Measurements from ENCODE around the gene CHM.
A peak's percentile ranks its signal among the peaks of the same experiment; 100 is the strongest.
"Not testable (repeated sequence)": the region's sequence is repeated elsewhere in the genome, so short reads cannot be mapped to it uniquely, and the experiment has no call there.

CHM gene

GRCh38 chrX:85928606-85929005, 118.8 kb downstream of the CHM start:
- DNase-seq (ENCODE audit: extremely low read depth, low read depth): no peak
- TF ChIP-seq, protein P1, sequence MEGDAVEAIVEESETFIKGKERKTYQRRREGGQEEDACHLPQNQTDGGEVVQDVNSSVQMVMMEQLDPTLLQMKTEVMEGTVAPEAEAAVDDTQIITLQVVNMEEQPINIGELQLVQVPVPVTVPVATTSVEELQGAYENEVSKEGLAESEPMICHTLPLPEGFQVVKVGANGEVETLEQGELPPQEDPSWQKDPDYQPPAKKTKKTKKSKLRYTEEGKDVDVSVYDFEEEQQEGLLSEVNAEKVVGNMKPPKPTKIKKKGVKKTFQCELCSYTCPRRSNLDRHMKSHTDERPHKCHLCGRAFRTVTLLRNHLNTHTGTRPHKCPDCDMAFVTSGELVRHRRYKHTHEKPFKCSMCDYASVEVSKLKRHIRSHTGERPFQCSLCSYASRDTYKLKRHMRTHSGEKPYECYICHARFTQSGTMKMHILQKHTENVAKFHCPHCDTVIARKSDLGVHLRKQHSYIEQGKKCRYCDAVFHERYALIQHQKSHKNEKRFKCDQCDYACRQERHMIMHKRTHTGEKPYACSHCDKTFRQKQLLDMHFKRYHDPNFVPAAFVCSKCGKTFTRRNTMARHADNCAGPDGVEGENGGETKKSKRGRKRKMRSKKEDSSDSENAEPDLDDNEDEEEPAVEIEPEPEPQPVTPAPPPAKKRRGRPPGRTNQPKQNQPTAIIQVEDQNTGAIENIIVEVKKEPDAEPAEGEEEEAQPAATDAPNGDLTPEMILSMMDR (IDR thresholded peaks at IDR 0.05; ENCODE audit: low read depth, low read length): no peak

DNA sequence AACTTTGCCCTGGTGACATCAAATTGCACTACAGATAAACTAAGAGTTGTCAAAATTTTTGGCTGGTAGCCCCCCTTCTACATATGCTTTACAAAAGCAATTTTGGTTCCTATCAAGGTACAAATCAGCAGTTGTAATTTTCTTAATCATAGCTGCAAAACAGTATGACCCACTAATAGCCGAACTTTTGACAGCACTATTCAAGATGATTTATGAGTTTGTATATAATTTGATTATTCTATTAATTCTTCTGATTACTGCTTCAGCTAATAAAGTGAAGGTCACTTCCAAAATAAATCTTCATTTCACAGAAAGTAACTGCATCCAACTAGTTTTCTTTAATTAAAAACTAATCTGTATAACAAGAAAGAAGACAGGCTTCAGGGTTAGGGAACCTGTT, 119.6 kb downstream of the CHM start:
- no peak for DNase-seq (ENCODE audit: extremely low read depth, low read depth)
- TF ChIP-seq, protein P1 (IDR thresholded peaks at IDR 0.05; ENCODE audit: low read depth, low read length): no peak

DNA sequence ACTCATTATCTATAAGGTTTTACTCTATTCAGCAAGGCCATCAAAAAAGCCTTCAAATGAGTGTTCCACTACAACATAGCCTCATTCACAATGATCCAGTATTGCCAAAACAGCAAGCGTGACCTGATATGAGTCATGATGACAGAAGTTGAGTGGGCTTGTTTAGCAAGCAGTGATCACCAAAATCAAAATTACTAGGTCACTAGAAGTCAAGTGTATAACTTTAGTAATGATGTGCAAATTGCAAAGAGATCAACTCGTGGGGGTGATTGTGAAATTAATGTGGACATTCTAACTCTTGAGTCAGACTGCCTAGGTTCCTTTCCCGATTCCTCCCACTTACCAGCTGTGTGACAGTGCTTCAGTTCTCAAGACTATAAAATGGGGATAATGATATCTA, 124.5 kb downstream of the CHM start:
- TF ChIP-seq, protein P1 (IDR thresholded peaks at IDR 0.05; ENCODE audit: low read depth, low read length): no peak
- DNase-seq (ENCODE audit: extremely low read depth, low read depth): peak; percentile 28

DNA sequence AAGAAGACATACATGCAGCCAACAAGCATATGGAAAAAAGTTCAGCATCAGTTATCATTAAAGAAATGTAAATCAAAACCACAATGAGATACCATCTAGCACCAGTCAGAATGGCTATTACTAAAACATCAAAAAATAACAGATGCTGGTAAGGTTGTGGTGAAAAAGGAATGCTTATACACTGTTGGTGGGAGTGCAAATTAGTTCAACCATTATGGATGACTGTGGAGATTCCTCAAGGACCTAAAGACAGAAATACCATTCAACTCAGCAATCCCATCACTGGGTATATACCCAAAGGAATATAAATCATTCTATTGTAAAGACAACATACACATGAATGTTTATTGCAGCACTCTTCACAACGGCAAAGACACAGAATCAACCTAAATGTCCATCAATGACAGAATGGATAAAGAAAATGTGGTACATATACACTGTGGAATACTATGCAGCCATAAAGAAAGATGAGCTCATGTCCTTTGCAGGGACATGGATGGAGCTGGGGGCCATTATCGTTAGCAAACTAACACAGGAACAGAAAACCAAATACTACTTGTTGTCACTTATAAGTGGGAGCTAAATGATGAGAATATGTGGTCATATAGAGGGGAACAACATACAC, 130.6 kb downstream of the CHM start:
- not testable (repeated sequence) for DNase-seq (ENCODE audit: extremely low read depth, low read depth)

DNA sequence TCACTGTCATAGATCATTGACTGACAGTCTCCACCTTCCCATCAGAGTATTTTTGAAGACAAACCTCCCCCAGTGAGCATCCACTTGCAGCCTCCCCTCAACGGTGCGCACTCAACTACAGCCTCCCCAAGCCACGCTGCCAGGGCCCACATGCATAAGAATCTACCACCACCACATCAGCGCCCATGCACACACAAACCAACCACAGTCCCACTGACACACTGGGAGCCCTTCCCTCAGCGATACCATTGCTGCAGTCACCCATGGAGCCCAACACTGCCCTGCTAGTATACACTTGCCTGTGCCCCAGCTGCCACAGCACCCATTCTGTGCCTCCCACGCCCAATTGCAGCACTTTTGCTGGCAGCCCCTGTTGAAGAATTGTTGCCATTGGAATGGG, 132.9 kb downstream of the CHM start:
- TF ChIP-seq, protein P1 (IDR thresholded peaks at IDR 0.05; ENCODE audit: low read depth, low read length): no peak
- no peak for DNase-seq (ENCODE audit: extremely low read depth, low read depth)

DNA sequence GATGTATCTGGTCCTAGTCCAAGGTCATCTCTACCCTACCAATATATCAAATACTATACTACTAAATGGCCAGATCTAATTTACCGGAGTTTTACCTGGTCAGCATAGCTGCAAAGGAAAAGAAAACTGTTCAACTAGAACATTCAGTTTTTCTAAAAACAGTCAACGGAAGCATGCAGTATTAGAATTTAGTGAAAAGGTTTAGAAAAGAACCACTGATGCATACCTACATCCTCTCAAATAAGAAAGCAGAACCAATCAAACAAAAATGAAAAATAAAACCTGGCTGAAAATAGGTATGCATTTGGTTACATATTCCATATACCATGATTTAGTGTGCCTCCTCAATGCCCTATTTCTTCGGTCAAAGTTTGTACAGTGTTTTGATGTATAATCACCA, 140.0 kb downstream of the CHM start:
- TF ChIP-seq, protein P1 (IDR thresholded peaks at IDR 0.05; ENCODE audit: low read depth, low read length): no peak
- DNase-seq (ENCODE audit: extremely low read depth, low read depth): no peak

DNA sequence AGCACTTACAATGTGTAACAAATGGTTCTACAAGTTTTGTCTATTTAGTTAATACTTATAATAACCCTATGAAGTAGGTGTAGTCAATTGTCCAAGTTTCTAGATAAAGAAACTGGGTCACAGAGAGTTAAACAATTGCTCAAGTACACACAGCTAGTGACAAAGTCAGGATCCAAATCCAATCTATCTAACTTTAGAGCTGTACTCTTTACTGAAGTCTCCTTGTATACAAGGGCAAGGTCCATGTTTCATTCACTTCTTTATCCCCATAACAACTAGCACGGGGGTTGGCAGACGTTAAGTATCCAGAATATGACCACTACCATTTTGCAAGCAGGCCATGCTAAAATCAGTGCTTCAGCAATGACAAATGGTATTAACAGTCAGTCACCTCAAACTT, 141.0 kb downstream of the CHM start:
- TF ChIP-seq, protein P1 (IDR thresholded peaks at IDR 0.05; ENCODE audit: low read depth, low read length): no peak
- no peak for DNase-seq (ENCODE audit: extremely low read depth, low read depth)

DNA sequence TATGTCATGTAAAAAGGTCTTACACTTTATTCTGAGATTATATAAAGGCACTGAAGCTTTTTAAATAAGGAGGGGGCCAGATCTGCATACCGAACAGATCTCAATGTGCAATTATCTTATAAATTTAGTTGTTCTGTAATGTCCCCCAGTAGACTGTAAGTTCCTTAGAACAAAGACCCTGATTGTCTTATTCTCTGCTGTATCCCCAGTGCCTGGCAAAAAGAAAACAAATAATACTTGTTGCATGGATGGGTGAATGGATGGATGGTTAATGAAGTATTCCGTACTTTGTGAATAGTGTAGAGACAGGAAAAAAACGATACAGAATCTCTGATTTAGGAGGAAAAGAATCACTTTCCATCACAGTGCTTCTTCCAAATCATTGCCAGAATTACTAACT, 141.5 kb downstream of the CHM start:
- TF ChIP-seq, protein P1 (IDR thresholded peaks at IDR 0.05; ENCODE audit: low read depth, low read length): no peak
- no peak for DNase-seq (ENCODE audit: extremely low read depth, low read depth)

Measured in AG09319 (cell line).